GM18526 (cell line): ENCODE data around the gene TMEM168.

Experiments
- POLR2A ChIP-seq: IDR thresholded peaks from 3 replicates; pipeline ENCODE4 v1.6.1; 2011; ENCODE audit not compliant: insufficient read length; ENCODE audit errors: extremely low read depth

Gene TMEM168

DNA sequence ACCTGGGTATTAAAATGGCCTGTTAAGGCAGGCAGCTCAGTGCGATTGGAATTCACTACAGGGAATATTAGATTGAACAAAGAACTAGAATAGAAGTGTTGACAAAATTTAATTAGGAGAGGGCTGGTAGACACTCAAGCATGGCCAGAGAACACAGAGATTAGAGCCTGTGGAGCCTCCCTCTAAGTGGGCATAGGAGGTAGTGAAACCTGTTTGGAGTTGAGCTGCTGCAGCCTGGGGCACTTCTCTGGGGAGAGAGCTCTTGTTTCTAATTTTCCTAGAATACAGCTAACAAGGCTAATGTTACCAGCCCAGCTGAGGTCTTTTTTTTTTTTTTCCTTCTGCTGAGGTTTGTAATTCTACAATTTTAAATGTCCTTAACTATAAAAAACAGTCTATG lies 46.4 kb downstream of the TMEM168 start:
- no peak for TF ChIP-seq POLR2A

DNA sequence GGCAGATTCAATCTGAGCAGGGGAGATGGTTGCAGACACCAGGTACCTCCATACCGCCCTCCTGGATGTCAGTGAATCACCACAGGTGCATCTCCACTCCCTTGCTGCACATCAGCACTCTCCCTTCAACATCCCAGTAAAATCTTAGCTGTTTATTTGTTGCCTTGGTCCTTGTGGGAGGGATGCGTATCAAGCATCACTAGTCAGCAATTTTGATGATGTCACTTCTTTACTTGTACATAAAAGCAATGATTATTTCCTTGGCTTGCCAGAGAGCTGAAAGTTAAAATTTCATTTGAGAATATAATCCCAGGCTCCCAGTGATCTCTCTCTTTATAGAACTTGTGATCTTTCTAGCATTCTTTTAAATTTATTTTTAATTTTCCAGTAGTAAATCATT lies 49.5 kb downstream of the TMEM168 start:
- no peak for TF ChIP-seq POLR2A

- TF ChIP-seq POLR2A, result no peak
Observed at GRCh38 chr7:112739436-112740180, 50.6 kb downstream of the TMEM168 start.

DNA sequence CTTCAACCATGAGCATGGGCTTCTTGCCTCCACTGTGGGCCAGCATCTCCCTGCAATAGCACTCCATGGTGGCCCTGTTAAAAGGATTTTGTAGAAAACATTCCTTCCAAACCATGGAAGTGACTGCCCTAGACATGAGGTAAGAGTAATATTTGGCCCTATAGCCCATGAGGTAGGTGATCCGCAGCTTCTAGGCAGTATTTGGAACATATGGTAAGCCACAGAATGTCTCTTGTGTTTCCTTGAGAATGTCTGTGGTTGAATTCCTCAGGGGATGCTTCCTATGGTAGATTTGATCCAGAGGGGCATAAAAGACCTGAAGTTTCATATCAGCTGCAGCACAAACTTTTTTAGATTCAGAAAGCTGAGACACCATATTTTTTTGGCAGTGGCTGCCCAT lies 54.9 kb downstream of the TMEM168 start:
- no peak for TF ChIP-seq POLR2A

GRCh38 chr7:112726076-112726475 lies 64.1 kb downstream of the TMEM168 start:
- TF ChIP-seq POLR2A, result no peak

GRCh38 chr7:112723416-112723815 lies 66.8 kb downstream of the TMEM168 start:
- no peak for TF ChIP-seq POLR2A

GRCh38 chr7:112721366-112721765 lies 68.8 kb downstream of the TMEM168 start:
- no peak for TF ChIP-seq POLR2A

DNA sequence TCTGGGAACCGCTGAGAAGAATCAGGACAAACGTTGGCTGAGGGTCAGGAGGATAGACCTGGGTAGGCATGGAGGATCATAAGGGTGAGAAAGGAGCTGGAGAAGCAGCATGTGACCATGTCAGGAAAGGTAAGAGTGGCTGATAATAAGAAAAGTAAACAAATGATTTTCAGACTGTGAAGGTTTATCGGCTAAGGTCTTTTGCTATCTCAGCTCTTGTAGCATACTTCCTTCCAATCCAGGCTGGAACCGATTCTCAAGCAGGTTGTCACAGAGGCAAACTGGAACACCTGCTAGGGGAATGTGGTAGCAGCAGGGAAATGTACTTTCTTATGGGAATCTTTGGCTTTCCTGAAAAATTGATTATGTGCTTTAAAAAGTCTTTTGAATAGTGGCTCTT lies 74.7 kb downstream of the TMEM168 start:
- TF ChIP-seq POLR2A, result no peak

DNA sequence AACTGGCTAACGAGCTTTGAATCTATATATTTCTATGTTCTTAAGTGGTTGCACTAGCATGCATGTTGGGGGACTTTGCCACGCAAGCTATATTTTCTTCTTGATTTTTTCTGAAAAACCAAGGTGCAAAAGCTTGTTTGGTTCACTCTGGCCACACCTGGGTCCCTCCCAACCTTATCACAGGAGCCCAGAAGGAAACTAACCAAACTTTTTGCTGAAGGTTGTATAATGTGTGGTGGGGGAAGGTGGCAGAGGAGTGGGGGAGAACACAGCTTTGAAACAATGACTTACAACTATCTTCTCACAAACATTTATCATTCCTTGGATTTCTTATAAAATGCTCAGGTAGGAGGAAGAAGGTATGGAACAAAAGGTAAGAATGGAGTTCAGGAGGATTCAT lies 75.3 kb downstream of the TMEM168 start:
- no peak for TF ChIP-seq POLR2A
